Calu3 (cell line): ENCODE results near the gene OPRM1. TPM values are rescaled to one million over a fixed set of nuclear protein-coding genes. Genes with fewer than 3 reads are reported as not detected.
"Not testable (repeated sequence)": the region's sequence is repeated elsewhere in the genome, so short reads cannot be mapped to it uniquely, and the experiment has no call there.

ENCODE experiments used
- BruUV-seq: library from RNA; stranded (reverse); fragments of 400-500 nt; replicated peaks from 2 replicates; lab custom pipeline; 2021; lab: Mats Ljungman, UMichigan
- CTCF ChIA-PET: fragments of 300-600 bp; sonication (Branson Sonifier 250); formaldehyde crosslinking; loops from one replicate; lab custom pipeline; 2022; ENCODE audit warnings: antibody characterized with exemption; lab: Charles Lee
- DNase-seq: peaks from one replicate; pipeline ENCODE4 v3.0.0; 2022
- H3K27ac Mint-ChIP-seq: one replicate; pipeline ENCODE4 v1.8.0; 2022; ENCODE audit warnings: mixed read lengths; ENCODE audit not compliant: unreplicated experiment
- H3K27me3 Mint-ChIP-seq: one replicate; pipeline ENCODE4 v1.8.0; 2022; ENCODE audit warnings: mixed read lengths; ENCODE audit not compliant: unreplicated experiment
- H3K36me3 Mint-ChIP-seq: one replicate; pipeline ENCODE4 v1.8.0; 2022; ENCODE audit warnings: mild to moderate bottlenecking, moderate library complexity, mixed read lengths; ENCODE audit not compliant: insufficient read depth, unreplicated experiment
- H3K4me1 Mint-ChIP-seq: one replicate; pipeline ENCODE4 v1.8.0; 2022; ENCODE audit warnings: mild to moderate bottlenecking, low read depth, mixed read lengths; ENCODE audit not compliant: unreplicated experiment
- H3K4me3 Mint-ChIP-seq: one replicate; pipeline ENCODE4 v1.8.0; 2022; ENCODE audit warnings: mild to moderate bottlenecking, low read depth, moderate library complexity, mixed read lengths; ENCODE audit not compliant: unreplicated experiment
- H3K9me3 Mint-ChIP-seq: one replicate; pipeline ENCODE4 v1.8.0; 2022; ENCODE audit warnings: low read depth, mixed read lengths; ENCODE audit not compliant: unreplicated experiment
- intact Hi-C: fragments of 100-400 bp; cut with micrococcal nuclease; formaldehyde crosslinking; loops from one replicate; pipeline ENCODE4 v1.10.0; 2022; ENCODE audit not compliant: unreplicated experiment
- total RNA-seq: library from RNA; stranded (reverse); gene quantifications from 2 replicates; pipeline ENCODE4 v1.2.3, GENCODE V29; 2022
- TF ChIP-seq, protein P1 (sequence below): fragments of 200-600 bp; IDR thresholded peaks from one replicate; pipeline ENCODE4 v1.8.0; 2022; ENCODE audit warnings: antibody characterized with exemption; ENCODE audit not compliant: unreplicated experiment

OPRM1 gene
- total RNA-seq, 1 experiment from 2014 or later = not detected

- Mint-ChIP-seq H3K9me3 (no peaks in the 10 kb centered on the region), H3K27ac (no peak overlapping the region), H3K27me3 (no peaks in the 10 kb centered on the region), H3K4me3 (no peak overlapping the region), H3K4me1 (no peaks in the 10 kb centered on the region), H3K36me3 (no peaks in the 10 kb centered on the region)
- CTCF ChIA-PET = no interaction called here
- no peak for DNase-seq
- BruUV-seq = no TSS peak
- intact Hi-C loops = no loop called here
- TF ChIP-seq, protein P1, sequence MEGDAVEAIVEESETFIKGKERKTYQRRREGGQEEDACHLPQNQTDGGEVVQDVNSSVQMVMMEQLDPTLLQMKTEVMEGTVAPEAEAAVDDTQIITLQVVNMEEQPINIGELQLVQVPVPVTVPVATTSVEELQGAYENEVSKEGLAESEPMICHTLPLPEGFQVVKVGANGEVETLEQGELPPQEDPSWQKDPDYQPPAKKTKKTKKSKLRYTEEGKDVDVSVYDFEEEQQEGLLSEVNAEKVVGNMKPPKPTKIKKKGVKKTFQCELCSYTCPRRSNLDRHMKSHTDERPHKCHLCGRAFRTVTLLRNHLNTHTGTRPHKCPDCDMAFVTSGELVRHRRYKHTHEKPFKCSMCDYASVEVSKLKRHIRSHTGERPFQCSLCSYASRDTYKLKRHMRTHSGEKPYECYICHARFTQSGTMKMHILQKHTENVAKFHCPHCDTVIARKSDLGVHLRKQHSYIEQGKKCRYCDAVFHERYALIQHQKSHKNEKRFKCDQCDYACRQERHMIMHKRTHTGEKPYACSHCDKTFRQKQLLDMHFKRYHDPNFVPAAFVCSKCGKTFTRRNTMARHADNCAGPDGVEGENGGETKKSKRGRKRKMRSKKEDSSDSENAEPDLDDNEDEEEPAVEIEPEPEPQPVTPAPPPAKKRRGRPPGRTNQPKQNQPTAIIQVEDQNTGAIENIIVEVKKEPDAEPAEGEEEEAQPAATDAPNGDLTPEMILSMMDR = no peak
Observed at GRCh38 chr6:154071711-154072110, 32.7 kb downstream of the OPRM1 start.

GRCh38 chr6:154078596-154078995 lies 39.6 kb downstream of the OPRM1 start:
- H3K27me3 Mint-ChIP-seq, intact Hi-C loops, H3K27ac Mint-ChIP-seq, H3K36me3 Mint-ChIP-seq, H3K9me3 Mint-ChIP-seq, H3K4me1 Mint-ChIP-seq, DNase-seq, H3K4me3 Mint-ChIP-seq, BruUV-seq, CTCF ChIA-PET: not testable (repeated sequence)

GRCh38 chr6:154080461-154081189 lies 41.6 kb downstream of the OPRM1 start:
- Mint-ChIP-seq H3K27ac (no peak overlapping the region), H3K9me3 (no peaks in the 10 kb centered on the region), H3K27me3 (no peaks in the 10 kb centered on the region), H3K4me3 (no peak overlapping the region), H3K4me1 (no peaks in the 10 kb centered on the region), H3K36me3 (no peaks in the 10 kb centered on the region)
- CTCF ChIA-PET = no interaction called here
- BruUV-seq = no TSS peak
- no peak for DNase-seq
- intact Hi-C loops = no loop called here
- TF ChIP-seq, protein P1 = no peak

DNA sequence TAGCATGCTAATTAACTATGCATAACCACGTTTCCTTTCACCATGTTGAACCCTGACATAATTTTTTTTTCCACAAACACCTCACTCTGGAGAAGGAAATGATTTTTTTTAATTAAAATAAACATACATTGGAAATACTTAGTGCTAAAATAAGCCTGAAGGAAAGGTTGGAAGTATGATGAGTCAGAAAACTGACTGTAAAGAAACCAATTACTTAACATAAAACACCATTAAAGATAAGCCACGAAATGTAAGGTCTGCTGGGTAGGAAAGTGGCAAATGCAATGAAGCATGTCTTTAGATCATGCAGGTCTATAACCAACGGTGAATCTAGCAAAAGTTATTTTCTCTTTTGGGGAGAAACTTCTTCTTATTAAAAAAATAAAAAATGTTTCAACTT lies 47.5 kb downstream of the OPRM1 start:
- intact Hi-C loops = no loop called here
- H3K4me3 Mint-ChIP-seq = no peak overlapping the region
- H3K4me1 Mint-ChIP-seq = no peaks in the 10 kb centered on the region
- CTCF ChIA-PET = no interaction called here
- TF ChIP-seq, protein P1 = no peak
- BruUV-seq = no TSS peak
- no peaks in the 10 kb centered on the region for H3K9me3 Mint-ChIP-seq
- no peaks in the 10 kb centered on the region for H3K36me3 Mint-ChIP-seq
- DNase-seq = no peak
- H3K27me3 Mint-ChIP-seq = no peaks in the 10 kb centered on the region
- no peak overlapping the region for H3K27ac Mint-ChIP-seq

DNA sequence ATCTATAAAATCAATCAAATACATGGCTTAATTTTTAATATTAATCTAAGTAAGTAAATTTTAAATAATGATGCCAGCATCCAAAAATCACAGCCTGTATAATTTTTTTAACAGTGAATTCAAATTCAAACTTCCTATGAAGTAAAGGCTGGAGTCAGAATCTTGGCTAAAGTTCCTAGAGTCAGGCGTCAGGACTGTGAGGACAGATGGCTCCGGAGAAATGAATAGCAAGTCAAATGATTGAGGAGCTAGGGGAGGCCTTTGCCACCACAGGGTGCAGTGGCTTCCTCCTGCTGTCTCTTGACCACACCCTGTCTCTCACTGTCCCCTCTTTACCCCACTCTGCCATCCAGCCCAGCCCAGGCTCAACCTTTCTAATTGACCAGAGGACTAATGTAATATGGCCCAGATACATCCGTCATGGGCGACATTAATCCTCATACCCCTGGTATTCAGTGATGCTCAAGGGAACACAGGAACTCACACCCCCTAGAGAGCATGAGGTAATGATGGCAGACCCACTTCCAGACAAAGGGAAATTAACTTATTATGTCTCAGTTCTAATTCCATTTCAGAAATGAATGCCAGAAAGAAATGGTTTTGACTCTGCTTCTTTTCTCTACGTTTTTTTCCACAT lies 53.4 kb downstream of the OPRM1 start:
- Mint-ChIP-seq H3K36me3 (no peaks in the 10 kb centered on the region), H3K27me3 (no peaks in the 10 kb centered on the region), H3K9me3 (no peaks in the 10 kb centered on the region), H3K27ac (no peak overlapping the region), H3K4me1 (no peaks in the 10 kb centered on the region), H3K4me3 (no peak overlapping the region)
- intact Hi-C loops = no loop called here
- BruUV-seq = no TSS peak
- TF ChIP-seq, protein P1 = no peak
- CTCF ChIA-PET = no interaction called here
- DNase-seq = no peak
